Erythroblast (primary cell): ENCODE data around the gene KCNH1.

Source experiments
- GATA1 ChIP-seq: IDR thresholded peaks from 2 replicates; pipeline ENCODE4 v1.6.1; 2011; ENCODE audit warnings: low read depth, mild to moderate bottlenecking, control low read depth, low read length, moderate library complexity
- POLR2A ChIP-seq: IDR thresholded peaks from 2 replicates; pipeline ENCODE4 v1.6.1; 2011; ENCODE audit warnings: mild to moderate bottlenecking, low read length

GRCh38 chr1:211111351-211111750, 22.6 kb downstream of the KCNH1 start:
- no peak for TF ChIP-seq POLR2A
- no peak for TF ChIP-seq GATA1
